Upper lobe of left lung (tissue), 6 donors: ENCODE results near the gene WLS. TPM values are rescaled to one million over a fixed set of nuclear protein-coding genes. Genes with fewer than 3 reads are reported as not detected.
A peak's percentile ranks its signal among the peaks of the same experiment; 100 is the strongest.

Source experiments
- ATAC-seq, 2 donors: fragments of 200-7000 bp; cut with Tn5 transposase; one replicate each; pipeline ENCODE4 v1.9.1; 2022; ENCODE audit warnings: mild to moderate bottlenecking in 2 of 2, moderate library complexity in 2 of 2; ENCODE audit not compliant: low FRiP score in 2 of 2
- DNase-seq, 2 donors: peaks; one replicate each; pipeline ENCODE4 v3.0.0-alpha.2; 2019 to 2020
- H3K27ac ChIP-seq, 4 donors: fragments of 200-600 bp; sonication (generic); one replicate each; pipeline ENCODE4 v1.5.1; 2016 to 2019
- H3K27me3 ChIP-seq, 4 donors: fragments of 200-600 bp; sonication (generic); one replicate each; pipeline ENCODE4 v1.5.1; 2017 to 2019
- H3K36me3 ChIP-seq, 4 donors: fragments of 200-600 bp; sonication (generic); one replicate each; pipeline ENCODE4 v1.5.1; 2016 to 2019
- H3K4me1 ChIP-seq, 4 donors: fragments of 200-600 bp; sonication (generic); one replicate each; pipeline ENCODE4 v1.5.1; 2018 to 2019
- H3K4me3 ChIP-seq, 4 donors: fragments of 200-600 bp; sonication (generic); one replicate each; pipeline ENCODE4 v1.5.1; 2017 to 2019; ENCODE audit warnings: mild to moderate bottlenecking in 2 of 4, moderate library complexity in 1 of 4
- H3K9me3 ChIP-seq, 4 donors: fragments of 200-600 bp; sonication (generic); one replicate each; pipeline ENCODE4 v1.5.1; 2018 to 2019
- EP300 ChIP-seq, 4 donors: sonication (generic); formaldehyde crosslinking; IDR thresholded peaks; one replicate each; pipeline ENCODE4 v1.5.1; 2017; ENCODE audit warnings: antibody characterized with exemption in 4 of 4, control low read depth in 2 of 4
- POLR2A ChIP-seq, 4 donors: fragments of 450-650 bp; IDR thresholded peaks; one replicate each; pipeline ENCODE4 v1.5.1; 2016 to 2017; ENCODE audit warnings: antibody characterized with exemption in 4 of 4, mild to moderate bottlenecking in 2 of 4
- POLR2AphosphoS5 ChIP-seq, 2 donors: sonication (generic); formaldehyde crosslinking; IDR thresholded peaks; one replicate each; pipeline ENCODE4 v1.5.1; 2017; ENCODE audit warnings: antibody characterized with exemption in 2 of 2
- WGBS, 2 donors: methylation state at CpG; one replicate each; pipeline ENCODE4 v1.1.5; 2017 to 2018; 5-methylcytosine and 5-hydroxymethylcytosine counted together
- total RNA-seq, 6 donors: library from RNA; depleted of rRNA in 4 of 6; stranded (reverse); fragments of >200 nt in 4 of 6; gene quantifications; one replicate each; pipeline versions ENCODE4 v1.1.0 to v1.2.1, GENCODE V29; 2016 to 2021
- TF ChIP-seq, protein P1 (sequence below), 6 experiments: fragments of 450-650 bp in 4 of 6; fragments of 200-600 bp in 2 of 6; sonication (generic) in 2 of 6; IDR thresholded peaks; one replicate each; pipeline ENCODE4 v1.5.1; 2016 to 2019; ENCODE audit warnings: antibody characterized with exemption in 6 of 6
- donor health status: DM: no; HTN: no; CAD: no; lungs with moderate emphysema.
- donor health status: DM: no; HTN: yes; CAD: no; lungs with severe emphysema.

The WLS gene
- total RNA-seq, 6 donors from 2014 or later = 33.5 to 113 (median 61.3) TPM

DNA sequence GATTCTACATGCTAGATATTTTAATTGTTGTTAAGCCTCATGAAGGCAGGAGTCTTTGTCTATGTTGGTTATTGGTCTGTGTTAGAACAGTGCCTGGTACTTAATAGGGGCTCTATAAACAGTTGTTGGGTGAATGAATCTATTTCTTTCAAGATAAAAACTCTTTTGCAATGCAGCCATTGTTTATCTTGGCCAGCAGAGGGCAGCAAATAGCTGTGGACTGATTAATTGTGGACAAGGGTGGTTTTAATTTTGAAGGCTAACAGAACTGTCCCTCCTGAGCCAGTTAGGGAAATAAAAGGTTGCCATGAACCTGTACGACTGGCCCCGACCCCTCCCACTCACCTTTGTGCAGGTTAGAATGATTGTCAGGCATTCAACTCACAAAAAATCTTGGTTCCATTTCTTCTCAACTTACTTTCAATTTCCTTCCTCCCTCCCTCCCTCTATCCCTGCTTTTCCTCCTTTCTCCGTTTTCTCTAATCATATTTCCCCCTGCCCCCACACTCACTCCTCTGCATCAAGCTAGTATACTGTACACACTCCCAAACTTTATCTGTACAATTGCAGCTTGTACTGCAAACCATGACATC is 115.6 kb downstream of the WLS start:
- Histone ChIP-seq H3K27me3 (no peaks in the 10 kb centered on the region), H3K4me3 (no peak overlapping the region), H3K36me3 (peaks cover 0 to 7% (median 0%) of the 10 kb centered on the region in 4 donors), H3K9me3 (no peaks in the 10 kb centered on the region), H3K27ac (no peak overlapping the region), H3K4me1 (peaks cover 0 to 8% (median 7%) of the 10 kb centered on the region in 4 donors)
- DNase-seq (peak in 1 of 2 donors; percentile 31), ATAC-seq (peak in 1 of 2 donors; percentile 51)
- WGBS, 2 donors = 3 to 7% methylated on average over 3 of the region's 3 CpGs
- TF ChIP-seq EP300 (IDR thresholded peaks at IDR 0.05) = no peak
- TF ChIP-seq, protein P1, sequence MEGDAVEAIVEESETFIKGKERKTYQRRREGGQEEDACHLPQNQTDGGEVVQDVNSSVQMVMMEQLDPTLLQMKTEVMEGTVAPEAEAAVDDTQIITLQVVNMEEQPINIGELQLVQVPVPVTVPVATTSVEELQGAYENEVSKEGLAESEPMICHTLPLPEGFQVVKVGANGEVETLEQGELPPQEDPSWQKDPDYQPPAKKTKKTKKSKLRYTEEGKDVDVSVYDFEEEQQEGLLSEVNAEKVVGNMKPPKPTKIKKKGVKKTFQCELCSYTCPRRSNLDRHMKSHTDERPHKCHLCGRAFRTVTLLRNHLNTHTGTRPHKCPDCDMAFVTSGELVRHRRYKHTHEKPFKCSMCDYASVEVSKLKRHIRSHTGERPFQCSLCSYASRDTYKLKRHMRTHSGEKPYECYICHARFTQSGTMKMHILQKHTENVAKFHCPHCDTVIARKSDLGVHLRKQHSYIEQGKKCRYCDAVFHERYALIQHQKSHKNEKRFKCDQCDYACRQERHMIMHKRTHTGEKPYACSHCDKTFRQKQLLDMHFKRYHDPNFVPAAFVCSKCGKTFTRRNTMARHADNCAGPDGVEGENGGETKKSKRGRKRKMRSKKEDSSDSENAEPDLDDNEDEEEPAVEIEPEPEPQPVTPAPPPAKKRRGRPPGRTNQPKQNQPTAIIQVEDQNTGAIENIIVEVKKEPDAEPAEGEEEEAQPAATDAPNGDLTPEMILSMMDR (IDR thresholded peaks at IDR 0.05) = peak; percentile 66 to 81 (median 75)

DNA sequence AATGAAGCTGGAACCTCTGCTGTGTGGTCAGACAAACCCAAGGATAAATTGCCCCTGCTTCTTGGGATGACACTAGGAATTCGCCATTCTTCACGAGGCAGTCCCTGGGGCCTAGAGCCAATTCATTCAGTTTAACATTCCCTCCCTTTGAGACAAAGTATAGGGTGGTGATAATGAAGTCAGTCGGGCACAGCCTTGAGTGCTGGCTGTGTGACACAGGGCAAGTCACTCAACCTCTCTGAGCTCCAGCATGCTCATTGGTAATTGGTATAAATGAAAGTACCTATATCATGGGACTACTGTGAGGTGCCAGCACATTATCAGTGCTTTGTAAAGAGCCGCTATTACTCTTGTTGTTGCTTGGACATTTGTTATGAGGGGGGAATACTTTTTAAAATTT is 117.0 kb downstream of the WLS start:
- TF ChIP-seq POLR2AphosphoS5 (IDR thresholded peaks at IDR 0.05) = no peak
- TF ChIP-seq EP300 (IDR thresholded peaks at IDR 0.05) = no peak
- TF ChIP-seq, protein P1 (IDR thresholded peaks at IDR 0.05) = no peak
- no peak for TF ChIP-seq POLR2A (IDR thresholded peaks at IDR 0.05)
- H3K27ac ChIP-seq = no peak overlapping the region
- no peaks in the 10 kb centered on the region for H3K9me3 ChIP-seq
- H3K27me3 ChIP-seq = no peaks in the 10 kb centered on the region
- DNase-seq = no peak
- ATAC-seq = no peak
- H3K4me3 ChIP-seq = no peak overlapping the region
- 87 to 94% methylated on average over 3 to 4 of the region's 4 CpGs for WGBS, 2 donors
- peaks cover 0 to 8% (median 7%) of the 10 kb centered on the region in 4 donors for H3K4me1 ChIP-seq
- H3K36me3 ChIP-seq = no peaks in the 10 kb centered on the region

DNA sequence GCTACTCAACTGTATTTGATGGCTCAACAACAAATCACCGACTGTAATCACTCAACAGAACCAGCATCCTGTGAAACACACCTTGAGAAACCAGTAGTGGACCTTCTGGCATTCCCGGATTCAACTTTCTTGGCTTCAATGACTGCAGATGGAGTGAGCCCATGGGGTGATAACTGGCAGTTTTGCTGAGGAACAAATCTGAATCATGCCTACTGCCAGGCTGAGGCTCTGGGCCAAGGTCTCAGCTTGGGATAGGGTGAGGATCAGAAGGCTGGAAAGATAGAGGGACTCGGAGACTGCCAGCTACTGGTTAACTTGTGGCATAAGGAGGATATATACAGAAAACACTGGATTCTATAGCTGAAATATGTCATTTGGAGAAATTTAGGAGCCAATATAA is 118.4 kb downstream of the WLS start:
- Histone ChIP-seq H3K27me3 (no peaks in the 10 kb centered on the region), H3K4me1 (peaks cover 0 to 8% (median 7%) of the 10 kb centered on the region in 4 donors), H3K27ac (no peak overlapping the region), H3K9me3 (no peaks in the 10 kb centered on the region), H3K36me3 (no peaks in the 10 kb centered on the region), H3K4me3 (no peak overlapping the region)
- WGBS, 2 donors = 86 to 98% methylated on average over 3 of the region's 3 CpGs
- TF ChIP-seq POLR2A (IDR thresholded peaks at IDR 0.05) (no peak), EP300 (IDR thresholded peaks at IDR 0.05) (no peak), POLR2AphosphoS5 (IDR thresholded peaks at IDR 0.05) (no peak)
- TF ChIP-seq, protein P1 (IDR thresholded peaks at IDR 0.05) = no peak
- ATAC-seq = no peak
- no peak for DNase-seq

DNA sequence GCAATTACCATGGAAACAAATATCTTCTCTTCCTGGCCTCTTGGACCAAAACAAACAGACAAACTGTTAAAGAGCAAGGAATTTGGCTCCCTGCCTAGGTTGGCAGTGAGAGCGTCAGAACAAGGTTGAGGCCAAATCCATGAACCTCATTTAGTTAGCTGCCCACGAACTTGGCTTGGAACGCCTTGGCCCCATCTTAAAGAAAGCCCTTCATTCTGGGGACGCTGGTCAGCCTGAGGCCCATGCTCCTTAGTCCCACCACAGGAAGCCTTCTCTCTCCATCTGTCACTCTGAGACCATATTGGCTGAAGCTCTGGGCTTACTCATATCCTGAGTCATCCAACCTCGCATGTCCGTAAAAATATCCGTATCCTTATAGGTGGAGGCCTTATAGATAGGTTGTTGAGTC is 119.5 kb downstream of the WLS start:
- no peak overlapping the region for H3K4me3 ChIP-seq
- H3K27ac ChIP-seq = no peak overlapping the region
- ATAC-seq = peak; percentile 36 to 37
- DNase-seq = no peak
- peaks cover 0 to 8% (median 7%) of the 10 kb centered on the region in 4 donors for H3K4me1 ChIP-seq
- 37 to 54% methylated on average over 7 of the region's 7 CpGs for WGBS, 2 donors
- no peaks in the 10 kb centered on the region for H3K9me3 ChIP-seq
- H3K27me3 ChIP-seq = no peaks in the 10 kb centered on the region
- H3K36me3 ChIP-seq = no peaks in the 10 kb centered on the region
- no peak for TF ChIP-seq POLR2AphosphoS5 (IDR thresholded peaks at IDR 0.05)
- TF ChIP-seq, protein P1 (IDR thresholded peaks at IDR 0.05) = no peak
